Left renal cortex interstitium (tissue), 4 donors: Measurements from ENCODE around the gene RNGTT. TPM values are rescaled to one million over a fixed set of nuclear protein-coding genes. Genes with fewer than 3 reads are reported as not detected.
A peak's percentile ranks its signal among the peaks of the same experiment; 100 is the strongest.
"Not testable (repeated sequence)": the region's sequence is repeated elsewhere in the genome, so short reads cannot be mapped to it uniquely, and the experiment has no call there.

Experiments
- DNase-seq, 4 donors: peaks; one replicate each; pipeline ENCODE4 v3.0.0-alpha.2; 2013; ENCODE audit warnings: low read depth in 4 of 4, low spot score in 2 of 4, missing footprints in 1 of 4
- polyA plus RNA-seq, 4 donors: library from polyadenylated mRNA; unstranded; fragments of 120-200 nt; gene quantifications; one replicate each; pipeline ENCODE4 v1.2.1, GENCODE V29; 2013; ENCODE audit not compliant: insufficient read length in 4 of 4

Gene RNGTT
- polyA plus RNA-seq = 10 to 100 TPM; 14.3 to 16.1 (median 15.2) TPM

GRCh38 chr6:88963139-88964090 lies at the start of gene RNGTT:
Gene RNGTT (minus strand): TSS chr6:88963618. CDS start chr6:88963409, 209 bp downstream.
- DNase-seq = peak; percentile 93 to 98 (median 96)

GRCh38 chr6:89011436-89011835 lies 48.0 kb upstream of the RNGTT start:
- DNase-seq = no peak

GRCh38 chr6:89010825-89011224 lies 47.4 kb upstream of the RNGTT start:
- DNase-seq = no peak

GRCh38 chr6:89009624-89010059 lies 46.2 kb upstream of the RNGTT start:
- no peak for DNase-seq

- no peak for DNase-seq
Observed at GRCh38 chr6:89008815-89009374, 45.5 kb upstream of the RNGTT start.

GRCh38 chr6:89008001-89008814 lies 44.8 kb upstream of the RNGTT start:
- DNase-seq = no peak

- no peak for DNase-seq
Observed at GRCh38 chr6:89007209-89008000, 44.0 kb upstream of the RNGTT start.

GRCh38 chr6:89002523-89002922 lies 39.1 kb upstream of the RNGTT start:
- DNase-seq = no peak

- no peak for DNase-seq
Observed at GRCh38 chr6:88997327-88997726, 33.9 kb upstream of the RNGTT start.

GRCh38 chr6:88992741-88993552 lies 29.5 kb upstream of the RNGTT start:
- DNase-seq = no peak

GRCh38 chr6:88989215-88989614 lies 25.8 kb upstream of the RNGTT start:
- DNase-seq = no peak

- DNase-seq = no peak
Observed at GRCh38 chr6:88987922-88988321, 24.5 kb upstream of the RNGTT start.

GRCh38 chr6:88985901-88986300 lies 22.5 kb upstream of the RNGTT start:
- DNase-seq = no peak

- DNase-seq = no peak
Observed at GRCh38 chr6:88984606-88985005, 21.2 kb upstream of the RNGTT start.

- no peak for DNase-seq
Observed at GRCh38 chr6:88984152-88984551, 20.7 kb upstream of the RNGTT start.

- no peak for DNase-seq
Observed at GRCh38 chr6:88983532-88983931, 20.1 kb upstream of the RNGTT start.

- DNase-seq = not testable (repeated sequence)
Observed at GRCh38 chr6:88983129-88983528, 19.7 kb upstream of the RNGTT start.

GRCh38 chr6:88982720-88983119 lies 19.3 kb upstream of the RNGTT start:
- no peak for DNase-seq

- no peak for DNase-seq
Observed at GRCh38 chr6:88975369-88975768, 12.0 kb upstream of the RNGTT start.
